Putamen (tissue), 1 donor: Measurements from ENCODE around the gene STAC.
A peak's percentile ranks its signal among the peaks of the same experiment; 100 is the strongest.
"Not testable (repeated sequence)": the region's sequence is repeated elsewhere in the genome, so short reads cannot be mapped to it uniquely, and the experiment has no call there.

ENCODE experiments used
- DNase-seq: peaks from one replicate; pipeline ENCODE4 v3.0.0-alpha.2; 2016; ENCODE audit warnings: low spot score

The STAC gene

DNA sequence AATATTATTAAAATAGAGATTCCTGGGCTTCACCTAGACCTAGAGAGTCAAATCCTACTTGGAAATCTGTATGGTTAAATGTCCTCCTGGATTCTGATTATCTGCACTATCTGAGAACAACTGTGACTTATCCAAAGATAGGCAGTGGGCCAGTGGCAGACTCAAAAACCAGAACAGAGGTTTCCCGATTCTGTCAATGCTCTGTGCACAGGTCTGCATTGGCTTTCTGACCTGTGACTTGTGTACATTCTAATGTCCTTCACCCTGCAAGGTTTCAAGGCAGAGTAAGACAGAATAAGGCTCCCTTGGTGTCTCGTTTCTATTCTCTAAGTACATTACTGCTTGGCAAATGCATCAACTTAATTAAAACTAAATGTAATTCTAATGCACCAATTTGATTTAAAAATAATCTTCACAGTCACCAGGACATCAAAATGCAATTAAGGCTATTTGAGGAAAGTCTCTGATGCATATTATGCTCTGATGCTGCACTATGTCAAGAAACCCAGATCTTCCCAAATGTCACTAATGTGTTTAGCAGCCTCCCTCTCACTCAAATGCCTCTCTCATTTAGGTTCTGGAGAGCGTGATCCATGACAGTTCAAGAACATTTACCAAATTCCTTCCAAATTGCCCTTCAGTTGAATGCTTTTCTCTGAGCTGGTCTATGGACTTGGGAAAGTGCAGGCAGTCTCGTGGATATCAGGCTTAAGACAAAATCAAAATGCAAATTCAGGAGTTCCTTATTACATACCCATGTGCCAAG lies 140.1 kb downstream of the STAC start:
- no peak for DNase-seq

DNA sequence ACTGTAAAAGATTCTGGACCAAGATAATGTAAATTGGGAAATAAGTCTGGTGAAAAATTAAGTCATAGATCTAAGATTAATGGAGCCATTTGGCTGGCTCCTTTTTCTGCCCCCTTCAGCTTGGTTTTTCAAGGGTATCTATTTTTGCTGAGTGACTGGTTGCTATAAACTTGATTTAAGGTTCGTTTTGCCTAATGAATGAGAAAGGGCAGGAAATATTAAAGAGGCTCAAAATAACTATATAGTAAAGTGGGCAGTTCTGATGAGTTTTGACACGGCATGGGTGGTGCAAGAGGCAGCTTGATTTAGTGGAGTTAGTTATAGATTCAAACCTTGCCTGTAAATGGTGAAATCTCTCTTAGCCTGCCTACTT lies 140.7 kb downstream of the STAC start:
- DNase-seq = no peak

DNA sequence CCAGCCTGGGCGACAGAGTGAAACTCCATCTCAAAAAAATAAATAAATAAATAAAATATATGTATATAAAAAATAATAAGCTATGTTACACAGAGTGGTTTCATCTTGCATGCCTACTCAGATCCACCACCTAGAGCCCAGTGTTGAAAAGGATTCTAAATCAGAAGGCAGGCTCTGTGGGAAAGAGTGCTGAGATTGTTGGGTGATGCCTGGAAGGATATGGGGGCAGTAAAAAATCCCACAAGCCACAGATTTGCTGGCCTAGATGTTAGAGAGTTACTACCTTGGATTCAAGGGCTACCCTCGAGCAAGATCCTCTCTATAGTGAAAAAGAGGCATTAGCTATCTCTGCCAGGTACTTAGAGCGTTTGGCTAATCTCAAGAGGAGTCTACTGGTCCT lies 144.3 kb downstream of the STAC start:
- DNase-seq = no peak

DNA sequence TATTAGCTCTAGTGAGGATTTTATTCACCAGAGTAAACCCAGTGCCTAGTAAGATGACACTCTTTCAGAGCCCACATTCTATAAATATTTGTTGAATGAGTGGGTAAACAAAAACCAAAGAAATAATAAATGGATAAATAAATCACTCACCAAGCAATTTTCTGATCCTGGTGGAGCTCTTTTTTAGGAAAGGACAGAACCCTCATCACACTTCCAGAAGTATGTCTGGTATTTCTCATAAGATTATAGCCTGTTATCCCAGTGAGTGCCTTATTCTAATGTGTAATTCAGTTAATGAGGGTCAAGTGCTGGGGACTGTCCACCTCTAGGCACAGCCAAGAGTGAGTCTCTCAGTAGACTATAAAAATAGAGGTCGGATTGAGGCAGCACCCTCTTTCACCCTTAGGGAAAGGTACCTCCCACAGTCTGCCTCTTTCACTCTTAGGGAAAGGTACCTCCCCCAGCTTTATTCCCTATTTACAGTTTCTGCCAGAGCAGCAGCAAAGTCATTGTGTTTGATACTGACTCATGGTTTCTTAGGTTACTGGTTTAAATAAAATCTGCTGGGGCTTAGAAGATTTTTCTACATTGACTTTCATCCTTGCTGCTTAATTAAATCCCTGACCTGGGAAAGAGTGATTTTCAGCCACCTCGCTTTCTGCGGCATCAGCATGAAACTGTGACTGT lies 145.0 kb downstream of the STAC start:
- peak; percentile 39 for DNase-seq

DNA sequence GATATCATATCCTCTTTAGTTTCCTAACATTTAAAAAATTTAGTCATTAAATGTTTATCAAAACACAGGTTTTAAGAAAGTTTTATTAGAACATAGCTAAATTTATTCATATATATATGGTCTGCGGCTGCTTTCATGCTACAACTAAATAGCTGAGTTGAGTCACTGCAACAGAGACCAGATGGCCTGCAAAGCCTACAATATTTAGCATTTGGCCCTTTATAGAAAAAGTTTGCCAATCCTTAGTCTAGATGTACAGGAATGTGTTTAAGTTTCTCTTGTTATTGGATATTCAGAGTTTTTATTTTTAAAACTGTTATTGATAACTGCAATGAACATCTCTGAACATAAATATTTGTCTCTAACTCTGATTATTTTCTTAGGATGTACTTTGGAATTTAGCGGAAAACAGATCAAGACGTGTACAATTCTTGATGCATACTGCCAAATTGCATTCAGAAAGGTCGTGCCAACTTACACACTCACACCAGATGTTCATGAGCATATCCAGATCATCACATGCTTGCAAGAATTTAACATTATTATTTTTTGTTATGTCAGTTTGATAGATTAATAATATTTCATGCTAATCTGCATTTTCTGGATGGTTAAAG lies 157.9 kb downstream of the STAC start:
- DNase-seq = no peak

DNA sequence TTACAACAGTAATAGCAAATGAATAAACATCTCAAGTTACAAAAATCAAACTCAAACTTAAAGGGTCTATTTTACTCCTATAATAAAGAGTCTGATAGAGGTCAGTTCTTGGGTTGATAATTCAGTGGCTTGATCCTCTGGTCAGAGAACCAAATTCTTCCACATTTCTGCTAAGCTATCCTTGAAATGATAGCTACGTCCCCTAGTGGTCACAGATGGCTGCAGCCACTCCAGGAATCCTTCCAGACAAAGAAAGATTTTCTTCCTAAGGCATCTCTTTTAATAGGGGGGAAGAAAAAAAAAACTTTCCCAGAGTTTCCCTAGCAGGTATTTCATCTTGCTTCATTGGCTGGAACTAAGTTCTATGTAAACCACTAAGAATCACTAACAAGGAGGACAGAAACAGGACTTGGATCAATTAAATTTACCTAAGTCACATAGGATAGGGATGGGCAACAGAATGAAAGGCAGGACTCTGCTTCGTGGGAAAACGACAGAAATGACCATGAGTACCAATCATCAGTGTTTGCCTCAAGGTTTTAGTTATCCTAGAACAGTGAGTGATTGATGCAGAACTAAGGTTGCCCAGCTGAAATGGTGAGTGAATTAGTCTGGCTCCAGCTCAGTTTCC lies 160.7 kb downstream of the STAC start:
- DNase-seq = no peak

DNA sequence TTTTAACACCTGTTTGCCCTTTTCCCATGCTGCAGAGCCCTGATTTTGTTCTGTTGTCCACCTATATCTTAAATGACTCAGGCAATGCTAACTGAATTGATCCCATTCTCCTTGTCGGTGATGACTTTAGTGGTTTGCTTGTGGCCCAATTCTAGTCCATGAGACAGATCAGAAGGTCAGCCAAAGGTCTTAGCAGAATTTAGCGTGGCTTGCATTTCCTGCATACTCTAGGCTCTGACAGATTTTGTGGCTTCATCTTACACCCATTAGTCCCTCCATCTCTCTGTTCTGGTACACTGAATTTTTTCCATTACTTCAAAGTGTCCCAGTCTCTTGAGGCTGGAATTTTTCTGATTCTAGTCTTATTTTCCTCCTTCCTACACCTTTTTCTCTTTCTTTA lies 161.9 kb downstream of the STAC start:
- DNase-seq = no peak

DNA sequence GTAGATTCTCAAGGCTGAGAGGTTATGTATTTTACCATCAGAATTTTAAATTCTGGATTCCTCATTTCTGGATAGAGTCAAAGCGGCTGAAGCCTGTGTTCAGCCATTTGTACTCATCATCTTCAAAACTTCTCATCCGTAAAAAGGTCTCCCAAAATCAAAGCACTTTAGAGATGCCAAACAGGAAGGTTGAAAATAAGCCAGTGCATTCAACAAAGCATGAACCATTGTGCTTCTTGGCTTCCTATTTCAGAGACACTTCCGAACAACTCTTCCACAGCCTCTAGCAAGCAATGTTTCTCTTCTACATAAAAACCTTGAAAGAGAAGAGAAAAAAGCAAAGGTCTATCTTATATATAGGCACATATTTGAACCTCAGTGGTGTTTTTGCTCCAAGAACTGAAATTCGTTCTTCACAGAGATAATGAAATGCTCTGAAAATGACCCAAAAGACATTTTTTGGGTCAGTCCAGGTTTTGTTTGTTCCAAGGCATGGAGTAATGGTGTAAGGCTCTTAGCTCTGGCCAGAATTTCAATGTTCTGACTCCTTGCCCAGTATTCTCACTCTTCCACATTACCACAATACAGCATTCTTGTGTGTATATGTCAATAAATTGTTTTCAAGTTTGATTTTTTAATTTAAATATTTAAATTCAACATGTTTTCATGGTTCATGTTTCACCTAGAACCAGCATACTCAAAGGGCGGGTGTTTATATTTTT lies 163.1 kb downstream of the STAC start:
- DNase-seq = no peak

DNA sequence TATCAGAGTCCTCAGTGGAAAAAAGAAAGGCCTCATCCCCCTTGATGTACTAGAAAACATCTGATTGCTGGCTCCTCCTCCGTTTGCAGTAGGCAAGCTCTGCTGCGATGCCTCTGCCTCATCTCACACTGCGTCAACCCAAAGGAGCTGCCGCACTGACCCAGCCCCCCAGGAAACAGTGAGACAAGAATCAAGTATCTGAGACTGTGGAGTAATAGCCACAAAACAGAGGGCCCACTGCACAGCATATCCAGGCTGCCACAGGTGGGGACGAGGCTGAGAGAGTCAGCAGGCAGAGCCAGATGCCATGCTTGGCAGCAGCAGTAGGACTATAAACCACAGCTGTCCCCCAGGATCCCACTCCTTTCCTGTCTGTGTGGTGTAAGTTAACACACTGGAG lies 165.9 kb downstream of the STAC start:
- no peak for DNase-seq

DNA sequence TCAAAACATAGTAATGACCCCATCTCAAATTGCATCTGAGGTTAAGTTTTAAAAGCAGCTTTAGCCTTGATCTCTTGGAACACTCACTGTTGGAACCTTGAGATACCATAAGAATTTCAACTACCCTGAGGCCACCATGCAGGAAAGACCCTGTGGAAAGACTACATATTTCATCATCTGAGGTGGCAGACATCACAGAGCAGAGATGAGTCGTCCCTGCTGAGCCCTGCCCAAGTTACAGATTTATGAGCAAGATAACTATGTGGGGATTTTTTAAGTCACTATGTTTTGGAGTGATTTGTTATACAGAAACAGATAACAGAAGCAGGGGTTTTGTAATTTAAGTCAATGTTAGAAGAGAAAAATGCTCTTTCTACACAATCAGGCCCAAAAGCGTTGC lies 168.4 kb downstream of the STAC start:
- no peak for DNase-seq

DNA sequence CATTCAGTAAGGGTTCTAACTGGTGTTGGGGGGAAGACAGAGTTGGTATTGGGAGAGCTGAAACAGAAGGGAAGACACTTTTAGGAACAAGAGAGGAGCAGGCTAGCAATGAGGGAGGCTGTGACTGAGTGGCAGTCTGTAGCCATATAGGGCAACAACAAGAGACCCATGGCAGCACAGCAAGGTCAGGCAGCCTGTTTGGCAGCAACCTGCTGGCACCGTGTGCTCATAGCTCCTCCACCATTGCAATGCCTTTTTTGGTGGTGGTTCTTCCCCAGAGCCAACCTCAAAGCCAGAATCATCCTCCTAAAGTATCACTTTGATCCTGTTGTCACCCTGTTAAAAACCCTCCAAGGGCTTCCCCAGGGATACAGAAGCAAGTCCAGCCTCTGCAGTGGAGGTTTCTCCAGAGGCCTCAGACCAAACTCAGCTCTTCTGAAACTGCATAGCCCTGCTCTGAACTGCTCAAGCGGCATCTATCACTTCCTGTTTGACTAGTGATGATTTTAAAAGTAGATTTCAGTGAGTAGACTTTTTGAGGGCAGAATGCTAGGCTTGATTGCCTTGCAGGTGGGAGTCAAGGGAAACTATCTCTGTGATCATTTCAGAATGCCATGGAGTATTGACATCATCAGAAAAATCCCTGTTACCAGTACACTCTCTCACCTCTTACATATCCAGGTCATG lies 176.9 kb downstream of the STAC start:
- no peak for DNase-seq

DNA sequence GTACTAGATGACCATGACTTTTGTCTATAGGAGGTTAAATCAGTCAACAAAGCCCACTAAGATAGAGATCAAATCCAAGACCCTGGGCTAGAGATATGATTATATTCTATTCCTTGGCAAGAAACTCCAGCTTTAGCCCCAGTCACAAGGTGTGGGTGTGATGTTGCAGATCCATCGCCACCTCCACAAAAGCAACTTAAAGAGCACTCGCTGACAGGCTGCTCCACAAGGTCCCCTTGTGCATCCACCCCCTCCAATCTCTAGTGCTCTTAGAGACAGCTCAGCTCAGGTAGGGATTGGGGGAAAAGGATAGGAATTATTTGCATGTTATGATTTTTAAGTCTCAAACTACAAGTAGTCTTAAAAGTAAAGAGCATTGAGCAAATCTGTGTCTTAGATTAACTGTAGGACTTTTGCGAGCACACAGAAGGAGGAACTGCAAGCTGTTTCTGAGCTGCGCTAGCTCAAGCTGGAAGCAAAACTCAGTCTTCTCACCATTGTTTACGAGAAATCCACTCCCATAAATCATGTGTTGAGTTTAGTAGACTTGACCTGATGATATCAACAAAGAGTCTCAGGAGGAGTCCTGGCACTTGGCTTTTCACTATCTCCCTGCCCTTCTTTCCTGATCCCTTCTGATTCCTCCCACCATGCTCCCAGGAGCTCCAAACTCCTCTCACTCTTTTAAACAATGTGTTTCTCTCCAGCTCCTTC lies 177.6 kb downstream of the STAC start:
- peak; percentile 49 for DNase-seq

DNA sequence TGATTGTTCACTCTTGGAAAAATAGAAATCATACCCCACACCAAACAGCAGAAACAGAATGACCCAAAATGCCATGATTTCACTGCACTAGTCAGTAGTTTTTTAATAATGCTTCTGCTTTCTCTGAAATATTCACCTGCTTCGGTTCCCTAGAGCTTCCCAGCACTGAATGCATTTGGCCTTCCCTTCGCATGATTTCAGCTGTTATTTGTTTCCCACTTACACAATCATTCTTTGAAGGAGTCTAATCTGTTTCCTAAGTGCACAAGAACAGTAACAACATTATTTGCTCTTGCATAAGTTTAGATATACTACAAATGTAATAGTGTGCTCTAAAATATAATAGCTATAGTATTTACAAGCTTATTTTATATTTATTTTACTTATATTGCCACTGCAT lies 178.7 kb downstream of the STAC start:
- DNase-seq = no peak

DNA sequence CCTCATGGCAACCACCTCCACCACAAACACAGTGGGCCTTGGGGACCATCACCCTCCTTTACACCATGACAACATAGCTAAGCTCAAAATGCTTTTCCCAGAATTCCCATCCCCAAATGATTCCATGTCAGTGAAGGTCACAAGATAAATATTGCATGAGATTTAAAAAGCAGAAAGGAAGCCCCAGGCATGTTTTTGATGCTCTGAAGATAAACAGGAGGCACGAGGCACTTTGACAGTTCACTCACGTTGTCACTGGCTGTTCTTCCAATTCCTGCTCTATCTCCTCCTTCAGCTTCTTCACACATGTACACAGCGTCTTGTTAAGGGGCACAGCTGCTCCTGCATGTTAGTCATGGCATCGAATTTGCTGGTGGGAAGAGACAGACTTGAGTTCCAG lies 180.4 kb downstream of the STAC start:
- DNase-seq = no peak

DNA sequence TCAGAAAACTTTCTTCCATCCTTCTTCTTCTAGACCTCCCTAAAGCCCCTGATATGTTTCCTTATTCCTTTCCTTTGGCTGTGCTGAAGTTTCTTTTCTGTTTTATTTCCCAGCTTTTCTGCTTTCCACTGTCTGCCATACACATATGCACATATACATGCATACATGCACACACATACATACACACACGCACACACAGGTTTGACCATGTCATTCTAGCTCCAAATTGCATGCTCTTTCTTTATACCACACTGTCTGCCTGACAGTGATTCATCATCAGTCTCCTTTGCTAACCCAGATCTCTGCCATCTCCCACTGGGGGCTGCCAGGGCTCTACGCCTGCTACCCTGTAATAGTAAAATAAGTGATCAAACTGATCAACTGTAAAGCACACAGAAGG lies 181.3 kb downstream of the STAC start:
- no peak for DNase-seq

DNA sequence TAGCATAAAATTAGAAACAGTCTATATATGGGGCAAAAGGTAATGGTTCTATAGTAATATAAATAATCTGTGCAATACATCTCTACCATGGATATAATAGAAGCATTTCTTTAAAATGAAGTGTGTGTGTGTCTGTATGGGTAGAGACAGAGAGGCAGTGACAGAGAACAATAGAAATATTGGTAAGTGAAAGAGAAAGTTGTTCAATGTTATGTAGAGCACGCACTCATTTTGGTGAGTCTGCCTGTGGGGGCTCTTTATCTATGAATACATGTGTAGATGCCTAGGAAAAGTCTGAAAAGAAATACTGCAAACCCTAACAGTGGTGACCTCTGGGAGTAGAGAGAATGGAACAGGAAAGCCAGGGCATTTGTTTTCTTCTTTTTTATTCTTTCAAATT lies 182.6 kb downstream of the STAC start:
- DNase-seq = no peak

DNA sequence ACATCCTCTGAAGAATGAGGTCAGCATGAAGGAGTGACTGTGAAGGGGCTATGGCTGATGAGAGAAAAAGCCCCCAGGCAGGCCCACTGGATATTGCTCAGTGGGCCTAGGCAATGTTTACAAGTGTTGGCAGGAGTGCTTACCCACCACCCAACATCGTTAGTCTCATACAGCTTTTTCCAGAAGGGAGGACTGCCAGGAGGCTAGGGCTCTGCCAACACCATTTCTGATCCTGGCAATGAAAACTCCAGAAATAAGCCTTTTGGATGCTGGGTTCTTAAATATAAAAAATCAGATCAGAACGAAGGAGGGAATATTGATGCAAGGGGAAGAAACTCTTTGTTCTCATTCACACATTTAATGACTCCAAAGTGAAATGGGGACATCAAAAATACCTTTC lies 194.9 kb downstream of the STAC start:
- no peak for DNase-seq

DNA sequence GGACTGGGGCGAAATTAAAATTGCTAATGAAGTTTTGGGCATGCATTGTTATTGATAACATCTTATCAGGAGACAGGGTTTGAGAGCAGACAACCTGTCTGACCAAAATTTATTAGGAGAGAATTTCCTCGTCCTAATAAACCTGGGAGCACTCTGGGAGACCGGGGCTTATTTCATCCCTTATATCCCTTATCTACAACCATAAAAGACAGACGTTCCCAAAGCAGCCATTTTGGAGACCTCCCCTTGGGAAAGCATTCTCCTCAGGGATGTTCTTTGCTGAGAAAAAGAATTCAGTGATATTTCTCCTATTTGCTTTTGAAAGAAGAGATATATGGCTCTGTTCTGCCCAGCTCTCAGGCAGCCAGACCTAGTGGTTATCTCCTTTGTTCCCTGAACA lies 198.1 kb downstream of the STAC start:
- DNase-seq = not testable (repeated sequence)

DNA sequence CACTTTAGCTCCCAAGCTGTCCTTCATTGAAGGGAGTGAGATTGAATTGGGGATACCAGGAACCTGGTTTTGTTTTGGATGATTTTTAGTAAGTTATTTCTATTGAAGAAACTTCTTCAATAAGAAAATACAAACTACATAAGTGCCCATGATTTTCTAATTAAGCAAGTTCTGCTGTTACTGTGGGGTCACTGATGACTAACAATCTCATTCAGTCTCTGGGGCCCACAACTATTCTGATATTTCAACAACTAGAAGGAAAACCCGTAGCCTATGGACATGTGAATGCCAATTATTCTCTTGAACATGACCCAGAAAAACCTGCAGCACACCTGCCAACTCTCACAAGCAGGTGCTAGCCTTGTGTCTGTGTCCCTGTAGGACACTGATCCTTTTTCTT lies 199.4 kb downstream of the STAC start:
- no peak for DNase-seq

DNA sequence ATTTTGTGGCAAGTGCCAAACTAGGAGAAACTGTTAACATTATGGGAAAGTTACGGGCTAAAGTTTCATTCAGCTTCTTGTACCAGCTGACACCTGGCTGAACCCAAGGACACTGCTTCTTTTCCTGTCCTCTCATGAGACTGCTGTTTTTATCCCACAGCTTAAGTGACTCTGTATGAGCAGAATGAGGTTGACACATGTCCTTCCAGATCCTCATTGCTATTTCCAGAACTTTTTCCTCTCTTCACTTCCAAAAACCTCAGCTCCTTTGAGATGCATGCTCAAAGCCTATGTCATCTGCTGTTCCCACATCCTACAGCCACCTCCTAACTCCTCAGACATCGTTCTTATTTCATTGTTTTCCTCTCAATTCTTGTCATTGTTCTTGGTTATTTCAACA lies 200.4 kb downstream of the STAC start:
- no peak for DNase-seq

DNA sequence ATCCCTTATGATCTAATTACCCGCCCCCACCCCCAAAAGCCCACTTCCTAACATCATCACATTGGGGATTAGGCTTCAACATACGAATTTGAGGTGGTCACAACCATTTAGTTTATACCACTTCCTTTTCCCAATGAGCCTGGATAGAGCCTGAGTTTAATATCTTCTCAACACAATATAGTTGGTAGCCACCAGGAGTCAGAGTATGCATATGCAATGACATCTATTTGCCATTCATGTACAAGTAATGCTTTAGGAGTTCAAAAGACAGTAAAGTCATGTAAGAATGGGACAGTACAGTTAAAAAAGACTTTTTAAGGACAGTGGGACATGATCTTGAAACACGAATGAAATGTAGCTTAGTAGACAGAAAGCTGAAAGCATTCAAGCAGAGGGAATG lies 211.7 kb downstream of the STAC start:
- no peak for DNase-seq
